ENCODE measurements around the gene BUB1B.
"Not testable (repeated sequence)": the region's sequence is repeated elsewhere in the genome, so short reads cannot be mapped to it uniquely, and the experiment has no call there.

The BUB1B gene

GRCh38 chr15:40135846-40136450, 24.9 kb upstream of the BUB1B start:
- DNase-seq (ENCODE audit: low read depth), result not testable (repeated sequence)

- no peak for DNase-seq (ENCODE audit: low read depth)
These were observed 24.2 kb upstream of the BUB1B start for GRCh38 chr15:40136470-40137302.

GRCh38 chr15:40137303-40138200, 23.3 kb upstream of the BUB1B start:
- no peak for DNase-seq (ENCODE audit: low read depth)

GRCh38 chr15:40138201-40138570, 22.7 kb upstream of the BUB1B start:
- DNase-seq (ENCODE audit: low read depth), result not testable (repeated sequence)

- no peak for DNase-seq (ENCODE audit: low read depth)
These were observed 18.4 kb upstream of the BUB1B start for GRCh38 chr15:40142428-40142827.

GRCh38 chr15:40146037-40146436, 14.8 kb upstream of the BUB1B start:
- DNase-seq (ENCODE audit: low read depth), result no peak

- DNase-seq (ENCODE audit: low read depth), result no peak
These were observed 11.5 kb upstream of the BUB1B start for GRCh38 chr15:40149339-40149738.

- DNase-seq (ENCODE audit: low read depth), result no peak
These were observed 10.5 kb upstream of the BUB1B start for GRCh38 chr15:40150163-40150925.

GRCh38 chr15:40151499-40151898, 9.4 kb upstream of the BUB1B start:
- DNase-seq (ENCODE audit: low read depth), result no peak

GRCh38 chr15:40151991-40152390, 8.9 kb upstream of the BUB1B start:
- DNase-seq (ENCODE audit: low read depth), result no peak

- DNase-seq (ENCODE audit: low read depth), result not testable (repeated sequence)
These were observed 6.0 kb upstream of the BUB1B start for GRCh38 chr15:40154821-40155220.

GRCh38 chr15:40155270-40155910, 5.5 kb upstream of the BUB1B start:
- no peak for DNase-seq (ENCODE audit: low read depth)

- no peak for DNase-seq (ENCODE audit: low read depth)
These were observed 3.0 kb upstream of the BUB1B start for GRCh38 chr15:40157778-40158447.

GRCh38 chr15:40160021-40160420, 848 bp upstream of the BUB1B start:
- no peak for DNase-seq (ENCODE audit: low read depth)

- DNase-seq (ENCODE audit: low read depth), result no peak
These were observed 973 bp downstream of the BUB1B start for GRCh38 chr15:40161693-40162391.

- DNase-seq (ENCODE audit: low read depth), result no peak
These were observed 1.7 kb downstream of the BUB1B start for GRCh38 chr15:40162552-40162951.

GRCh38 chr15:40163657-40164416, 3.0 kb downstream of the BUB1B start:
- no peak for DNase-seq (ENCODE audit: low read depth)

- DNase-seq (ENCODE audit: low read depth), result not testable (repeated sequence)
These were observed 6.5 kb downstream of the BUB1B start for GRCh38 chr15:40167374-40167773.

GRCh38 chr15:40175160-40175559, 14.3 kb downstream of the BUB1B start:
- DNase-seq (ENCODE audit: low read depth), result no peak
